ENCODE data around the gene KIF1A. TPM values are rescaled to one million over a fixed set of nuclear protein-coding genes. Genes with fewer than 3 reads are reported as not detected.
A peak's percentile ranks its signal among the peaks of the same experiment; 100 is the strongest.
"Not testable (repeated sequence)": the region's sequence is repeated elsewhere in the genome, so short reads cannot be mapped to it uniquely, and the experiment has no call there.

KIF1A gene
- total RNA-seq, 1 donor, result not detected

- H3K79me2 ChIP-seq (ENCODE audit: insufficient read depth, low read length), result no peaks in the 10 kb centered on the region
- no peak overlapping the region for H3K27ac ChIP-seq (ENCODE audit: low read depth, low read length)
- no peaks in the 10 kb centered on the region for H3K4me1 ChIP-seq (ENCODE audit: insufficient read depth, low read length)
- TF ChIP-seq CTCF (IDR thresholded peaks at IDR 0.05; ENCODE audit: extremely low read depth, low read depth, low read length), result no peak
- no peak overlapping the region for H2AFZ ChIP-seq (ENCODE audit: low read length)
- no peak overlapping the region for H3K4me2 ChIP-seq (ENCODE audit: insufficient read depth, low read length)
- peak; percentile 11 for DNase-seq (ENCODE audit: insufficient read length, low spot score, missing footprints)
- peaks cover 5% of the 10 kb centered on the region for H3K27me3 ChIP-seq (ENCODE audit: insufficient read depth, low read length)
- H3K4me3 ChIP-seq (ENCODE audit: insufficient read depth, low read length), result no peak overlapping the region
- no peaks in the 10 kb centered on the region for H3K36me3 ChIP-seq (ENCODE audit: insufficient read depth, low read length)
- H3K9me3 ChIP-seq (ENCODE audit: low read depth, low read length), result no peaks in the 10 kb centered on the region
- peaks cover 2% of the 10 kb centered on the region for H4K20me1 ChIP-seq (ENCODE audit: insufficient read depth, low read length)
These were observed 29.1 kb upstream of the KIF1A start for GRCh38 chr2:240848900-240849680.

- H2AFZ ChIP-seq (ENCODE audit: low read length), result no peak overlapping the region
- H3K27me3 ChIP-seq (ENCODE audit: insufficient read depth, low read length), result peaks cover 9% of the 10 kb centered on the region
- no peaks in the 10 kb centered on the region for H3K79me2 ChIP-seq (ENCODE audit: insufficient read depth, low read length)
- no peak overlapping the region for H3K27ac ChIP-seq (ENCODE audit: low read depth, low read length)
- no peak overlapping the region for H3K4me2 ChIP-seq (ENCODE audit: insufficient read depth, low read length)
- H3K4me1 ChIP-seq (ENCODE audit: insufficient read depth, low read length), result no peaks in the 10 kb centered on the region
- no peaks in the 10 kb centered on the region for H3K9me3 ChIP-seq (ENCODE audit: low read depth, low read length)
- peaks cover 2% of the 10 kb centered on the region for H4K20me1 ChIP-seq (ENCODE audit: insufficient read depth, low read length)
- H3K36me3 ChIP-seq (ENCODE audit: insufficient read depth, low read length), result no peaks in the 10 kb centered on the region
- DNase-seq (ENCODE audit: insufficient read length, low spot score, missing footprints), result peak; percentile 41
- no peak overlapping the region for H3K4me3 ChIP-seq (ENCODE audit: insufficient read depth, low read length)
- no peak for TF ChIP-seq CTCF (IDR thresholded peaks at IDR 0.05; ENCODE audit: extremely low read depth, low read depth, low read length)
These were observed 27.8 kb upstream of the KIF1A start for GRCh38 chr2:240847817-240848216.

- Histone ChIP-seq H3K4me3 (ENCODE audit: insufficient read depth, low read length) (no peak overlapping the region), H4K20me1 (ENCODE audit: insufficient read depth, low read length) (peaks cover 2% of the 10 kb centered on the region), H3K36me3 (ENCODE audit: insufficient read depth, low read length) (no peaks in the 10 kb centered on the region), H2AFZ (ENCODE audit: low read length) (no peak overlapping the region), H3K27me3 (ENCODE audit: insufficient read depth, low read length) (peaks cover 9% of the 10 kb centered on the region), H3K9me3 (ENCODE audit: low read depth, low read length) (no peaks in the 10 kb centered on the region), H3K79me2 (ENCODE audit: insufficient read depth, low read length) (no peaks in the 10 kb centered on the region), H3K4me1 (ENCODE audit: insufficient read depth, low read length) (no peaks in the 10 kb centered on the region), H3K4me2 (ENCODE audit: insufficient read depth, low read length) (no peak overlapping the region), H3K27ac (ENCODE audit: low read depth, low read length) (no peak overlapping the region)
- DNase-seq (ENCODE audit: insufficient read length, low spot score, missing footprints), result peak; percentile 19
- TF ChIP-seq CTCF (IDR thresholded peaks at IDR 0.05; ENCODE audit: extremely low read depth, low read depth, low read length), result no peak
These were observed 27.0 kb upstream of the KIF1A start for GRCh38 chr2:240846873-240847595.

- not testable (repeated sequence) for H4K20me1 ChIP-seq (ENCODE audit: insufficient read depth, low read length); H3K27ac ChIP-seq (ENCODE audit: low read depth, low read length); H2AFZ ChIP-seq (ENCODE audit: low read length); H3K27me3 ChIP-seq (ENCODE audit: insufficient read depth, low read length); H3K9me3 ChIP-seq (ENCODE audit: low read depth, low read length); DNase-seq (ENCODE audit: insufficient read length, low spot score, missing footprints); H3K4me1 ChIP-seq (ENCODE audit: insufficient read depth, low read length); H3K4me3 ChIP-seq (ENCODE audit: insufficient read depth, low read length); H3K79me2 ChIP-seq (ENCODE audit: insufficient read depth, low read length); H3K36me3 ChIP-seq (ENCODE audit: insufficient read depth, low read length); H3K4me2 ChIP-seq (ENCODE audit: insufficient read depth, low read length)
These were observed 26.3 kb upstream of the KIF1A start for GRCh38 chr2:240846309-240846708.

Measured in osteoblast (primary cell).